ENCODE measurements around the gene PREB.

The PREB gene

DNA sequence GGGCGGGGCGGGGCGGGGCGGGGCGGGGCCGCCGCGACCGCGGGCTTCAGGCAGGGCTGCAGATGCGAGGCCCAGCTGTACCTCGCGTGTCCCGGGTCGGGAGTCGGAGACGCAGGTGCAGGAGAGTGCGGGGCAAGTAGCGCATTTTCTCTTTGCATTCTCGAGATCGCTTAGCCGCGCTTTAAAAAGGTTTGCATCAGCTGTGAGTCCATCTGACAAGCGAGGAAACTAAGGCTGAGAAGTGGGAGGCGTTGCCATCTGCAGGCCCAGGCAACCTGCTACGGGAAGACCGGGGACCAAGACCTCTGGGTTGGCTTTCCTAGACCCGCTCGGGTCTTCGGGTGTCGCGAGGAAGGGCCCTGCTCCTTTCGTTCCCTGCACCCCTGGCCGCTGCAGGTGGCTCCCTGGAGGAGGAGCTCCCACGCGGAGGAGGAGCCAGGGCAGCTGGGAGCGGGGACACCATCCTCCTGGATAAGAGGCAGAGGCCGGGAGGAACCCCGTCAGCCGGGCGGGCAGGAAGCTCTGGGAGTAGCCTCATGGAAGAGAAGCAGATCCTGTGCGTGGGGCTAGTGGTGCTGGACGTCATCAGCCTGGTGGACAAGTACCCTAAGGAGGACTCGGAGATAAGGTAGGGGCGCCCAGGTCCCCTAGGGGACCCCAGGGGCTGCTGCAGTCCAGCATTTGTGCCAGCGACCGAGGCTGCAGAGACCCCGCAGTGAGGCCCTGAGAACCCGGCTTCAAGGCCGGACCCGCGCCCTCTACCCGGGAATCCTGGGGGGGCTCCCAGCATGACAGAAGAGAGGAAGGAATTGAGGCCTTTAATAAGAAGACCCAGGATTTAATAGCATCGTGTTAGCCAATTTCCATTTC is 47.5 kb downstream of the PREB start, which contains the start of gene KHK:
KHK (plus strand) TSS at position 49 of the 870 bp plus-strand sequence; CDS start at position 537, 488 bp downstream.
- no peak for DNase-seq (ENCODE audit: low read depth, low spot score)
- H3K4me3 ChIP-seq (ENCODE audit: low read length), result peak within 1 kb of the TSS; percentile 55

- peak; percentile 89 for DNase-seq (ENCODE audit: low read depth, low spot score)
- peak overlapping the region; percentile 55 for H3K4me3 ChIP-seq (ENCODE audit: low read length)
Measured at GRCh38 chr2:27086090-27086723, 48.2 kb downstream of the PREB start.

DNA sequence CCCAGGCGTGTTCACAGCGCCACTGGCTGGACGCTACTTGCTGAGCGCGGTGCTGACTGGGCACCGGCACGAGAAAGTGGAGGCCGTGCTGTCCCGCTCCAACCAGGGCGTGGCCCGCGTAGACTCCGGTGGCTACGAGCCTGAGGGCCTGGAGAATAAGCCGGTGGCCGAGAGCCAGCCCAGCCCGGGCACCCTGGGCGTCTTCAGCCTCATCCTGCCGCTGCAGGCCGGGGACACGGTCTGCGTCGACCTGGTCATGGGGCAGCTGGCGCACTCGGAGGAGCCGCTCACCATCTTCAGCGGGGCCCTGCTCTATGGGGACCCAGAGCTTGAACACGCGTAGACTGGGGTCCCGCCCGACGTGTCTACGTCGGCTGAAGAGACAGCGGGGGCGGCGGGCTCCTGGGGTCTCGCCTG is 48.8 kb downstream of the PREB start:
- DNase-seq (ENCODE audit: low read depth, low spot score), result no peak
- H3K4me3 ChIP-seq (ENCODE audit: low read length), result no peak overlapping the region; the same call in 1 of the 2 replicates

DNA sequence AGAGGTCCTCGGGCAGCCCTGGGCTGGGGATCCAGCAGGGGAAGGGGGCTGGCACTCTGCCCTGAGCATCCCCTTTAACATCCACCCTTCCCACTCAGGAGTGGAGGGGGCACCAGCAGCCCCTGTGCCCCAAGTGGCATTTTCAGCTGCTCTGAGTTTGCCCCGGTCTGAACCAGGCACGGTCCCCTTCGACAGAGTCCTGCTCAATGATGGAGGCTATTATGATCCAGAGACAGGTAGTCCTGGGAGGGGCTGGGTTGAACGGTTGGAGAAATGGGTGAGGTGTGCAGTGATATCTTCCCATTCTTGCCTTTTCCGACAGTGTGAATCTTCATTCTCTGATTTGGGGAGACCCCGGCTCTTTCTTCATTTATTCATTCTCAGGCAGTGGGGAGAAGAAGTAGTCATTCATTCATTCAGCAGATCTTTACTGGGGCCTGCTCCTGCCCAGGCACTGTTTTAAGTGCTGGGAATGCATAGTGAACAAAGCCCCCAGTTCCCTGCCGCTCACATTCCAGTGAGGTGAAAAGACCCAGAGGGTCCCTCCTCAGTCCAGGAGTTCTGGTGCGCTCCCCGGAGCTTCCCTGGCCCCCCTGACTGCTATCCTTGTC is 49.3 kb downstream of the PREB start:
- no peak for DNase-seq (ENCODE audit: low read depth, low spot score)
- no peak overlapping the region for H3K4me3 ChIP-seq (ENCODE audit: low read length)

DNA sequence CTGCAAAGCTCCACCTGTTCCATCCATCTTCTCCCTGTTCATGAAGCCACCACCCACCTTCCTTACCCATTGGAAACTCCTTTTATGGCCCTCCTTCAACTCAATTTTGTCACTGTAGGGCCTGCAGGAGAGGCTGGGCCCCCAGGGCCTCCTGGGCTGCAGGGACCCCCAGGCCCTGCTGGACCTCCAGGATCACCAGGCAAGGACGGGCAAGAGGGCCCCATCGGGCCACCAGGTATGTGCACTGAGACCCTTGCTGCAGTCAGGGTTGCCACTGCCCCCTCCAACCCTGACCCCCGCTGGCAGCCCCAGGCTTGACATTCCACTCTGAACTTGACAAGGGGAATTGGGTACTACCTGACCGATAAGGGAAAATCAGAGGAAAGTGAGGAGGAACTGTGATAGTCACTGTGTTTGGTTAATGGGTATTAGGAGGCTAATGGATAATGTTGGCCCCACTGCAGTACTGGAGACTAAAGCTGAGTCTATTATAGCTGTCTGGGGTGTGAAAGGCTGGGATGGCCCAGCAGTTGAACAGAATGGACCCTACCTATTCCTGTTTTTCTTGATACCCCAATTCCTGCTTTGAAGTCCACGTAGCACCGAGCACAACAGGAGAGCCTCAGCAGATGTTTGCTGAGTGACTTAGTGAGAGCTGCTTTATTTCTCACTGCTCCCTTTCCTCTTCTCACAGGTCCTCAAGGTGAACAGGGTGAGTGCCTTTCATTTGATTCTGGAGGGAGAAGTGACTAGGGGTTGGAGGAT is 50.0 kb downstream of the PREB start:
- H3K4me3 ChIP-seq (ENCODE audit: low read length), result no peak overlapping the region
- DNase-seq (ENCODE audit: low read depth, low spot score), result no peak

- DNase-seq (ENCODE audit: low read depth, low spot score), result no peak
- H3K4me3 ChIP-seq (ENCODE audit: low read length), result no peak overlapping the region
Measured at GRCh38 chr2:27083410-27084296, 50.8 kb downstream of the PREB start.

- no peak overlapping the region for H3K4me3 ChIP-seq (ENCODE audit: low read length)
Measured at GRCh38 chr2:27082773-27083409, 51.5 kb downstream of the PREB start.

GRCh38 chr2:27081984-27082772 is 52.3 kb downstream of the PREB start:
- no peak for DNase-seq (ENCODE audit: low read depth, low spot score)
- peak overlapping the region; percentile 47 for H3K4me3 ChIP-seq (ENCODE audit: low read length)

More at GRCh38 chr2:27082773-27083409, 51.5 kb downstream of the PREB start:
- DNase-seq (ENCODE audit: low read depth, low spot score), result no peak
